ENCODE data around the gene LMAN1L.

- TF ChIP-seq POLR2A (IDR thresholded peaks at IDR 0.05) (no peak), CTCF (IDR thresholded peaks at IDR 0.05) (no peak)
Observed at GRCh38 chr15:74857671-74858368, 45.2 kb downstream of the LMAN1L start.

Data from Peyer's patch (tissue), 4 donors.